ENCODE results near the gene TMOD2. TPM values are rescaled to one million over a fixed set of nuclear protein-coding genes. Genes with fewer than 3 reads are reported as not detected.

TMOD2 gene
- total RNA-seq, 1 donor from 2014 or later, result 1.9 TPM

GRCh38 chr15:51818150-51818549, 66.8 kb downstream of the TMOD2 start:
- no peak overlapping the region for H3K27ac Mint-ChIP-seq
- Histone ChIP-seq H4K20me1 (ENCODE audit: low read depth) (no peaks in the 10 kb centered on the region), H2AFZ (replicated peaks) (no peak overlapping the region), H3K4me2 (no peak overlapping the region), H3K79me2 (ENCODE audit: low read depth) (no peaks in the 10 kb centered on the region), H3K9ac (no peak overlapping the region), H3K9me3 (ENCODE audit: low read depth) (no peaks in the 10 kb centered on the region), H3F3A (ENCODE audit: low read depth) (no peaks in the 10 kb centered on the region), H3K27me3 (no peaks in the 10 kb centered on the region), H3K36me3 (no peaks in the 10 kb centered on the region), H3K27ac (no peak overlapping the region), H3K4me3 (no peak overlapping the region), H3K4me1 (no peaks in the 10 kb centered on the region)
- TF ChIP-seq, protein P1, sequence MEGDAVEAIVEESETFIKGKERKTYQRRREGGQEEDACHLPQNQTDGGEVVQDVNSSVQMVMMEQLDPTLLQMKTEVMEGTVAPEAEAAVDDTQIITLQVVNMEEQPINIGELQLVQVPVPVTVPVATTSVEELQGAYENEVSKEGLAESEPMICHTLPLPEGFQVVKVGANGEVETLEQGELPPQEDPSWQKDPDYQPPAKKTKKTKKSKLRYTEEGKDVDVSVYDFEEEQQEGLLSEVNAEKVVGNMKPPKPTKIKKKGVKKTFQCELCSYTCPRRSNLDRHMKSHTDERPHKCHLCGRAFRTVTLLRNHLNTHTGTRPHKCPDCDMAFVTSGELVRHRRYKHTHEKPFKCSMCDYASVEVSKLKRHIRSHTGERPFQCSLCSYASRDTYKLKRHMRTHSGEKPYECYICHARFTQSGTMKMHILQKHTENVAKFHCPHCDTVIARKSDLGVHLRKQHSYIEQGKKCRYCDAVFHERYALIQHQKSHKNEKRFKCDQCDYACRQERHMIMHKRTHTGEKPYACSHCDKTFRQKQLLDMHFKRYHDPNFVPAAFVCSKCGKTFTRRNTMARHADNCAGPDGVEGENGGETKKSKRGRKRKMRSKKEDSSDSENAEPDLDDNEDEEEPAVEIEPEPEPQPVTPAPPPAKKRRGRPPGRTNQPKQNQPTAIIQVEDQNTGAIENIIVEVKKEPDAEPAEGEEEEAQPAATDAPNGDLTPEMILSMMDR (IDR thresholded peaks at IDR 0.05), result no peak
- no peak for TF ChIP-seq EZH2phosphoT487 (IDR thresholded peaks at IDR 0.05)
- TF ChIP-seq EZH2 (IDR thresholded peaks at IDR 0.05), result no peak
- H3K4me1 Mint-ChIP-seq, result peaks cover 3% of the 10 kb centered on the region
- H3K9me3 Mint-ChIP-seq, result peaks cover 16% of the 10 kb centered on the region
- H3K27me3 Mint-ChIP-seq (ENCODE audit: insufficient read depth, low read depth), result no peaks in the 10 kb centered on the region
- H3K36me3 Mint-ChIP-seq, result peaks cover 3% of the 10 kb centered on the region
- no peak for DNase-seq (ENCODE audit: low spot score)
- no peak overlapping the region for H3K4me3 Mint-ChIP-seq

- Histone ChIP-seq H3K27ac (no peak overlapping the region), H3K27me3 (no peaks in the 10 kb centered on the region), H3K4me2 (no peak overlapping the region), H3K36me3 (no peaks in the 10 kb centered on the region), H3K4me1 (peaks cover 5% of the 10 kb centered on the region), H3K9ac (no peak overlapping the region), H3K79me2 (ENCODE audit: low read depth) (peaks cover 8% of the 10 kb centered on the region), H3K4me3 (no peak overlapping the region), H3K9me3 (ENCODE audit: low read depth) (no peaks in the 10 kb centered on the region), H2AFZ (replicated peaks) (no peak overlapping the region), H4K20me1 (ENCODE audit: low read depth) (peaks cover 6% of the 10 kb centered on the region), H3F3A (ENCODE audit: low read depth) (no peaks in the 10 kb centered on the region)
- Mint-ChIP-seq H3K4me1 (peaks cover 4% of the 10 kb centered on the region), H3K27ac (no peak overlapping the region), H3K9me3 (peaks cover 11% of the 10 kb centered on the region), H3K4me3 (no peak overlapping the region), H3K27me3 (ENCODE audit: insufficient read depth, low read depth) (peaks cover 4% of the 10 kb centered on the region), H3K36me3 (no peaks in the 10 kb centered on the region)
- DNase-seq (ENCODE audit: low spot score), result no peak
- TF ChIP-seq EZH2 (IDR thresholded peaks at IDR 0.05), result no peak
- TF ChIP-seq, protein P1 (IDR thresholded peaks at IDR 0.05), result no peak
These were observed 74.3 kb downstream of the TMOD2 start for GRCh38 chr15:51825698-51826097.

DNA sequence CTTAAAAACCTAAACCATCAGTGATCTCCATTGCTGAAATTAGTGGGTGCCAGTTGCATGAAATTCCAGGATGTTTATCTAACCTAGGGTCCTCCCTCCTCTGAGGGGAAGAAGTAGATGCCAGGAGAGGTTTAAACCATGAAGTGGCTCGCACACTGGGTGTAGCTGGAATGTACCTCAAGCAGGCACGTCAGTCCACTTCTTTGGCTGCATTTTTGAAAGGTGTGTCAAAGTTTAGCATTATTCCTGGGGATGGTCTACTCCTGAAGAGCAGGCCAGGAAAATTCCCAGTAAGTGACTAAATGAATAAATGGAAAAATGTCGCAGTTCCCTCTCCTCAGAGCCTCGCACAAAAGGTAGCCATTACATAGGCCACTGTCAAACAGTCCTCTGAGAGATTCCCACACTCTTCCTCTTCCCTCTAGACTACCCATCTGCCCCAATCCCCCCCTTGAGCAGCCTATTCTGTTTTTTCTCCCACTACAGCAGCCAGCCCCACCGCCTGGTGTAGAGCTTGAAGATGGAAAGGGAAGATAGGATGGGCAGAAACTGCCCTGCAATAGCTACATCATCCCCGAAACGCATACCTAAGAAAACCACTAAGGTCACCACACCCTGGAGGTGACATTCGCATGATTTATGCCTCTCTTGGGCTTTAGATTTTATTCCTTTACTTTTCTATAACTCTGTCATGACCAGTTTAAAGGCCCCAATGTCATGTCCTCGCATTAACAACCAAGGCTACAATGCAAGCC, 77.4 kb downstream of the TMOD2 start:
- no peak overlapping the region for H3K4me2 ChIP-seq

More for the DNA sequence above, 77.4 kb downstream of the TMOD2 start:
- Mint-ChIP-seq H3K9me3 (no peaks in the 10 kb centered on the region), H3K27ac (no peak overlapping the region), H3K4me3 (peak overlapping the region; percentile 97), H3K36me3 (no peaks in the 10 kb centered on the region), H3K4me1 (peaks cover 15% of the 10 kb centered on the region), H3K27me3 (ENCODE audit: insufficient read depth, low read depth) (peaks cover 4% of the 10 kb centered on the region)
- peak overlapping the region; percentile 69 for H2AFZ ChIP-seq (replicated peaks)
- H3F3A ChIP-seq (ENCODE audit: low read depth), result no peaks in the 10 kb centered on the region
- no peak for TF ChIP-seq EZH2phosphoT487 (IDR thresholded peaks at IDR 0.05)
- TF ChIP-seq EZH2 (IDR thresholded peaks at IDR 0.05), result no peak
- TF ChIP-seq, protein P1 (IDR thresholded peaks at IDR 0.05), result no peak
- H4K20me1 ChIP-seq (ENCODE audit: low read depth), result peaks cover 35% of the 10 kb centered on the region
- no peak overlapping the region for H3K9ac ChIP-seq
- no peak for DNase-seq (ENCODE audit: low spot score)
- no peaks in the 10 kb centered on the region for H3K9me3 ChIP-seq (ENCODE audit: low read depth)
- no peaks in the 10 kb centered on the region for H3K36me3 ChIP-seq
- H3K27ac ChIP-seq, result no peak overlapping the region
- H3K4me1 ChIP-seq, result peaks cover 10% of the 10 kb centered on the region
- peaks cover 36% of the 10 kb centered on the region for H3K79me2 ChIP-seq (ENCODE audit: low read depth)
- no peaks in the 10 kb centered on the region for H3K27me3 ChIP-seq
- no peak overlapping the region for H3K4me3 ChIP-seq
